GM10266 (cell line): ENCODE data around the gene CFAP100.

ENCODE experiments used
- DNase-seq: peaks from one replicate; pipeline ENCODE4 v3.0.0; 2012; ENCODE audit errors: extremely low spot score
- CTCF ChIP-seq: IDR thresholded peaks from 2 replicates; pipeline ENCODE4 v1.5.1; 2012; ENCODE audit warnings: mild to moderate bottlenecking, low read depth; ENCODE audit not compliant: control insufficient read depth, insufficient read depth; ENCODE audit errors: missing control alignments

The CFAP100 gene

GRCh38 chr3:126364731-126365301 lies 29.9 kb upstream of the CFAP100 start:
- TF ChIP-seq CTCF: no peak
- DNase-seq: no peak

GRCh38 chr3:126365351-126366277 lies 29.1 kb upstream of the CFAP100 start:
- no peak for DNase-seq

GRCh38 chr3:126367316-126367805 lies 27.3 kb upstream of the CFAP100 start:
- no peak for DNase-seq
- TF ChIP-seq CTCF: no peak

More at GRCh38 chr3:126365351-126366277, 29.1 kb upstream of the CFAP100 start:
- no peak for TF ChIP-seq CTCF

GRCh38 chr3:126369490-126369889 lies 25.2 kb upstream of the CFAP100 start:
- no peak for TF ChIP-seq CTCF
- DNase-seq: no peak

GRCh38 chr3:126370055-126370454 lies 24.7 kb upstream of the CFAP100 start:
- TF ChIP-seq CTCF: no peak
- no peak for DNase-seq

GRCh38 chr3:126370606-126371005 lies 24.1 kb upstream of the CFAP100 start:
- DNase-seq: no peak
- no peak for TF ChIP-seq CTCF
